ENCODE data around the gene TUBB2B. TPM values are rescaled to one million over a fixed set of nuclear protein-coding genes. Genes with fewer than 3 reads are reported as not detected.

TUBB2B gene
- polyA plus RNA-seq, 1 donor = 60.2 TPM

DNA sequence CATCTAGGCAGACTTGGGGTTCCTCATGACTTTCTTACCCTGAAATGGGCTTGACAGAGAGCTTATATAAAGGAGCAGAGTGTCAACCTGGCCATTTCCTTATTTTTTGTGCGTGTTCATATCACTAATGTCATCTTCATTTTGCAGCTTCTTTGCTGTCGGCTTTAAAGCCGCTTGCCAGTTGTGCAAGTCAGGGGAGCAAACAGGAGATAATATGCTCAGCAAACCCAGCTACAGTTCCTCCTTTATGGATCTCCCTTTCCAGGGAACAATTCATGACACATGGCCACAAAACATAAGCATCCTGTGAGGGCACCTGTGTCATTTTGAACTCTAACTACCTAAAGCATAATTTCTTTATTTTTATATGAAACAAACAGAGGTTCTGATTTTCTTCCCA, 6.5 kb upstream of the TUBB2B start:
- no peak for DNase-seq (ENCODE audit: low read depth)

GRCh38 chr6:3233321-3233720, 5.9 kb upstream of the TUBB2B start:
- DNase-seq (ENCODE audit: low read depth) = no peak

DNA sequence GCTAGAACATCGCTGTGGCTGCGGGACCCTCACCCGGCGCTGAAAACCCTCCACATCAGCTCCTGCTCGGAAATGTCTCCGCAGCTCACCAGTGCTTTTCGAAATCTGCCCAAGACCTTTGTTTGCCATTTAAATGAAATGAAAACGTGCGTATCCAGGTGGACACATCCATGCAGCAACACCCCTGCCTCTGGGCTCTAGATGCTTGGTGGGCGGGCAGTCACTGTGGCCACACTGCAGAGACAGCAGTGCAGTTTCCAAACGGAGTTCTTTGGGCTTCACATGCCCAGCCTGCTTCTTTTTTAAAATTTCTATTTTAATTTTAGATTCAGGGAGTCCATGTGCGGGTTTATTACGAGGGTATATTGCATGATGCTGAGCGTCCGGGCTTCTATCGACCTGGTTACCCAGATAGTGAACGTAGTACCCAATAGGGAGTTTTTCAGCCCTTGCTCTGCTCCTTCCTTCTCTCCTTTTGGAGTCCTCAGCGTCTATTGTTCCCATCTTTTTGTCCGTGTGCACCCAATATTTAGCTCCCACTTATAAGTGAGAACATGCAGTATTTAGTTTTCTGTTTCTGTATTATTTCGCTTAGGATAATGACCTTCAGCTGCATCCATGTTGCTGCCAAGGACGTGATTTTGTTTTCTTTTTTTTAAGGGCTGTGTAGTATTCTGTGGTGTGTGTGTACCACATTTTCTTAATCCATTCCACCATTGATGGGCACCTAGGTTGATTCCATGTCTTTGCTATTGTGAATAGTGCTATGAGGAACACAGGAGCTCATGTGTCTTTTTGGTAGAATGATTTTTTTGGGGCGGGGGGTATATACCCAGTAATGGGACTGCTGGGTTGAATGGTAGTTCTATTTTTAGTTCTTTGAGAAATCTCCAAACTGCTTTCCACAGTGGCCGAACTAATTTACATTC, 4.8 kb upstream of the TUBB2B start:
- no peak for DNase-seq (ENCODE audit: low read depth)

DNA sequence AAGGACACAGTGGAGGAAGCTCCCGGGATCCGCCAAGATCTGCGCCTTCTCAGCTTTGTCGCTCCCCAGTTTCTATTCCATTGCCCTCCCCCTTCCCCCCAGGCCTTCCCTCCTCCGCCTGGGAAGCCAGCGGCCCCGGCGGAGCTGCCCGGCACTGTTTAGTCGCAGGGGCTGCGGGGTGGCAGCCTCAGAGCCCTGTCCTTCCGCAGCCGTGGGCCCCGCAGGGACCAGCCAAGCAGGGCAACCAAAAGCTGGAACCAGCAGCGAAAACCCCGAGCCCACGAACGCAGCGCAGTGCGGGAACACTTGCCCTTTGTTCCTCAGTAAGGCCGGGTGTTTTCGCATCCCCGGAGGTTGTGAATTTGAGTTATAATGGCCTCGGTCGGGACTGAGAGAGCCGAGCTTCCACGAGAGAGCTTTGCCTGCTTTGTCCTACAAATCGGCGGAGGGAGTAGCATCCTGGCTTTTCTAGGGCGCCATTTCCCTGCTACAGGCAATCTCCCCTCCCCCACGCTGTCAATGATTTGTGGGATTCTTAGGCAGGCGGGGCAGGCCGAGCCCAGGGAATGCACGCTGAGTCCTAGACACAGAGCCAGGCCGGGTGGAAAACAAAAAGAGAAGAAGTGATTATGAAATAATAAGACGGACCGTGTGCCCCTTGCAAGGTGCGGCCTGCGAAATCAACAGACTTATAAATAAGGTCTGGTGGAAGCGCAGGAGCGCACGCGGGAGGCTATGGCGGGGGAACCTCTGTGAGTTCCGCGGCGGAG, 4.0 kb upstream of the TUBB2B start:
- DNase-seq (ENCODE audit: low read depth) = no peak

DNA sequence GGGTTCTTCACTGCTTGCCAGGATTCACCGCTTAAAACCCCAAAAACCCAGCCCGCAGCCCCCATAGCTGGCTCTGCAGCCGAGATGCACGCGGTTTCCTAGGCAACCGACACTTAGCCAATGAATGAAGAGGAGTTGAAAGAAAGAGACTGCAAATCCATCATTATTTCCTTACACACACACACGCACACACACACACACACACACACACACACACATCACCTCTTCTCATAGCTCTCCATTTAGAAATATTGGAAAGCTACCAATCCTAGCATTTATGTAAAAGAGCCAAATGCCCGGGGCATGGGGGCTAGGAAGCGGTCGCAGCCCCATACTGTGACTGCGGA, 3.4 kb upstream of the TUBB2B start:
- no peak for DNase-seq (ENCODE audit: low read depth)

DNA sequence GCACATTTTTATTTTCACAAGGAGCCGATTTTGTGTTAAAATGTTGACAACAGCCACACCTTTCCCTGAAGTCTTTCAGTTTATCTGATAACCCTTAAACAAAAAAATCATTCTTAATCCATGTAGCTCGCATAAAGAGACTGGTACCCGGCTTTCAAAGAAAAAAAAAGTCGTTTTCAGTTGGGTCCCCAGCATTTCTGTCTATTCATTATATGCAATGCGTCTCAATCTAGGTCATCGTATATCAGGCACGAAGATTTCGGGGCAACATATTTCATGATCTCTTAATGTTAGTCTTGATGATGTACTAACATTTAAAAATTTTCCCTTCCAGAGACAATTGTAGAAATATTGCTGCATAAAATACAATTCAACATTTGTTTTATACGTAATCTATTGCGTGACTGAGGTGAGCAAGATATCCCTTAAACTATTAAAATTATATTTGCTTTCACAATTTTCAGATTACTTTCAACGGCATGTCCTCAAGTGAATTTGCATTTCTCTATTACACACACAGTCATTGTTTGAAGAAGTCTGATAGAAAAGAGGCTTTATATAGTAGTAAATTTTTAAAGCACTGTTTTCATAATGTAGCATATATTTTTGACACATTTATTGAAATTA, 2.9 kb upstream of the TUBB2B start:
- no peak for DNase-seq (ENCODE audit: low read depth)

GRCh38 chr6:3229566-3230178, 2.2 kb upstream of the TUBB2B start:
- DNase-seq (ENCODE audit: low read depth) = no peak

DNA sequence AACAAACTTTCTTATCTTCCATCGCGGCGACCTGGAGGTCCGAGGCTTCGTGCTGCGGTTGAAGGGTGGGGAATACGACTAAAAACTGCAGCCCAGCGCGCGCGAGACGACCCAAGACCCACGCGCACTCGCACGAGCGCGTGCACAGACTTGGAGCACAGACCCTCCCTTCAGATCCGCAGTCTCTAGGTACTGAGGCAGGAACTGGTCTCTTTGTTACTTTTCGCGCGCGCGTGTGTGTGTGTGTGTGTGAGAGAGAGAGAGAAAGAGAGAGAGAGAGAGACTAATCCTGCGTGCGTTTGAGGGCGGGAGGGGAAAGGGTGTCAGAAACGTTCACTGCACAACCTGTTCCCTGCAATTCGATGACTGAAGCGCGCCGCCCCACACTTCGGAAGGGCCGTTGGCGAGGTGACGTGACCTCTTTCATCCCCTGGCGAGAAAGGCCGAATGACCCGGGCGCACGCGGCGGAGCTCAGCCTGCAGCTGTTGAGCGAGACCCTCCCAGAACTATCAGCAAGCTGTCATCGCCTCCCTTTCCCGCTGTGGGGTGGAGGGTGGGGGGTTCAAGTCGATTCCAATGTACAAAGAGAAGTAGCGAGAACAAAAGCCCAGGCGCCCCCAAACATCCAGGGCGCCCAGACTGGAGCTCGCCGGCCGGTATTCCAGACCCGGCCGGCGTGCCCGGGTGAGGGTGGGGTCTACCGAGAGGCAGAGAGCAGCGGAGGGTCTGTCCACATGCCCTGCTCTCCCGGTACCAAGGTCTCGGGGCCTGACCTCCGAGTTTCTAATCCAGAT, 1.5 kb upstream of the TUBB2B start:
- no peak for DNase-seq (ENCODE audit: low read depth)

DNA sequence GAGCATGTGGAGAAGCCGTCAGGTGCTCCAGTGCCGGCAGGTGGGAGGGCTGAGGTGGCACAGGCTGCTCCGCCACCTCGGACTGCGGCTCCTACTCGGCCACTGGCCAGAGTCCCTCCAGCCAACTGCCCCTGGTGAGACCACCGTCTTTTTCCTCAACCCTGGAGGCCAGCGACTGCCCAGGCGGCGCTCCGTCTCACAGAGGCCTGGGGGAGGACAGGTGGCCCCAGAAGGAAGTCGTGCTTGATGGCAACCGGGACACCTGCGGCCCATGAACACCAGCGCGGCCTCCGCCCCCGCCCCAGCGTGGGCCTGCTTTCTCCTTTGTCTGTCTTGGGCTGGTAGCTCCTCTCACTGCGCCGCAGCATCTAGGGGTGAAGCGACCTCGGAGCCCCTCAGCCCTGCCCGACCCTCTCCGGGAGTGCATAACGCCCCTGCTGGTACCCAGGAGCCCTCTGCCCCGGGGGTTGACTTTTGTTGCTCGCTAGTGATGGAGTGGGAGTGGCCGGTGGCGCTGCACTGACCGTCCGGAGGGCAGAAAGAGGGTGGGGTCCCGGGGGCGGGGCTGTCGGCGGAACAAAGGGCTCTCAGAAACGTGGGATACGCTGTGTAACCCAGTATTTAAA, 706 bp upstream of the TUBB2B start:
- no peak for DNase-seq (ENCODE audit: low read depth)

GRCh38 chr6:3226481-3227362, 731 bp downstream of the TUBB2B start:
- DNase-seq (ENCODE audit: low read depth) = no peak

GRCh38 chr6:3226042-3226441, 1.4 kb downstream of the TUBB2B start:
- no peak for DNase-seq (ENCODE audit: low read depth)

GRCh38 chr6:3222506-3223038, 4.9 kb downstream of the TUBB2B start:
- no peak for DNase-seq (ENCODE audit: low read depth)

- no peak for DNase-seq (ENCODE audit: low read depth)
These were observed 5.9 kb downstream of the TUBB2B start for GRCh38 chr6:3221578-3221977.

GRCh38 chr6:3220366-3220765, 7.1 kb downstream of the TUBB2B start:
- no peak for DNase-seq (ENCODE audit: low read depth)

- DNase-seq (ENCODE audit: low read depth) = no peak
These were observed 9.2 kb downstream of the TUBB2B start for GRCh38 chr6:3218266-3218665.

GRCh38 chr6:3217286-3217685, 10.2 kb downstream of the TUBB2B start:
- no peak for DNase-seq (ENCODE audit: low read depth)

GRCh38 chr6:3214898-3215297, 12.6 kb downstream of the TUBB2B start:
- no peak for DNase-seq (ENCODE audit: low read depth)

GRCh38 chr6:3213334-3213695, 14.1 kb downstream of the TUBB2B start:
- no peak for DNase-seq (ENCODE audit: low read depth)

- no peak for DNase-seq (ENCODE audit: low read depth)
These were observed 15.2 kb downstream of the TUBB2B start for GRCh38 chr6:3212261-3212660.

DNA sequence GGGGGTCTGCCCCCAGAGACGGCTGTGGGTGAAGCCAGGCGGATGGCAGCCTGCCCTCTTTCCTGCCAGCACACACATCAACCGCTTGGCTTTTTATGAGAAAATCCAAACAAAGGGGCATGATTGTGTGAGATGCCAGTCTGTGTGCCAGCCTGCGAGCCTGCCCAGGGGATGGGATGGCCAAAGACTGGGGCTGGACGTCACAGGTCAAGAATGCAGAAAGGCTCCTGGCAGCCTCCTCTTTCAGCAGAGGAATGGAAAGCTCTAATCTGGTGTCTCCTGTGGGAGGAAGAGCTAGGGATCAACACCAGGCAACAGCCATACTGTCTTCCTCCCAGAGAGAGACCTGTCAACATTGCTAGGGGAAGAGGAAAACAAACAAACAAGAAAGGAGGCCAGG, 15.8 kb downstream of the TUBB2B start:
- DNase-seq (ENCODE audit: low read depth) = no peak
